Body of pancreas (tissue), 4 donors: ENCODE results near the gene UBE2J1.

ENCODE experiments used
- CTCF ChIP-seq, 7 experiments: fragments of 450-650 bp in 4 of 7; fragments of 200-600 bp in 3 of 7; sonication (generic) in 3 of 7; IDR thresholded peaks; one replicate each; pipeline ENCODE4 v1.5.1; 2016 to 2019; ENCODE audit warnings: antibody characterized with exemption in 7 of 7
- POLR2A ChIP-seq, 3 donors: fragments of 450-650 bp; IDR thresholded peaks; one replicate each; pipeline ENCODE4 v1.6.1; 2016; ENCODE audit warnings: antibody characterized with exemption in 3 of 3, mild to moderate bottlenecking in 2 of 3

- no peak for TF ChIP-seq CTCF (IDR thresholded peaks at IDR 0.05)
- no peak for TF ChIP-seq POLR2A (IDR thresholded peaks at IDR 0.05)
Observed at GRCh38 chr6:89378628-89379027, 26.1 kb upstream of the UBE2J1 start.
